Subcutaneous abdominal adipose tissue (tissue), 5 donors: ENCODE results near the gene ROR2.
"Not testable (repeated sequence)": the region's sequence is repeated elsewhere in the genome, so short reads cannot be mapped to it uniquely, and the experiment has no call there.

Experiments
- H3K27ac ChIP-seq: one replicate; pipeline ENCODE4 v1.7.0; 2013; ENCODE audit warnings: low read depth, mild to moderate bottlenecking, inconsistent platforms, low read length, moderate library complexity
- H3K27me3 ChIP-seq, 5 donors: one replicate each; pipeline ENCODE4 v1.7.0; 2013; ENCODE audit warnings: low read length in 5 of 5, inconsistent platforms in 1 of 5; ENCODE audit not compliant: control insufficient read depth in 5 of 5, insufficient read depth in 4 of 5
- H3K36me3 ChIP-seq, 5 donors: one replicate each; pipeline ENCODE4 v1.7.0; 2013; ENCODE audit warnings: low read length in 5 of 5; ENCODE audit not compliant: control insufficient read depth in 5 of 5, insufficient read depth in 5 of 5
- H3K4me1 ChIP-seq, 5 donors: one replicate each; pipeline ENCODE4 v1.7.0; 2013; ENCODE audit warnings: low read length in 5 of 5, mild to moderate bottlenecking in 3 of 5, moderate library complexity in 1 of 5; ENCODE audit not compliant: control insufficient read depth in 5 of 5, insufficient read depth in 5 of 5
- H3K4me3 ChIP-seq, 5 donors: one replicate each; pipeline ENCODE4 v1.7.0; 2013; ENCODE audit warnings: low read length in 5 of 5, low read depth in 1 of 5
- H3K9ac ChIP-seq, 5 donors: one replicate each; pipeline ENCODE4 v1.7.0; 2013; ENCODE audit warnings: low read length in 5 of 5, mild to moderate bottlenecking in 4 of 5, moderate library complexity in 3 of 5
- H3K9me3 ChIP-seq, 5 donors: one replicate each; pipeline ENCODE4 v1.7.0; 2013; ENCODE audit warnings: low read length in 5 of 5; ENCODE audit not compliant: control insufficient read depth in 5 of 5
- donor health status: healthy.
- donor health status: healthy.
- donor health status: healthy.
- donor health status: healthy.
- donor health status: healthy.

Gene ROR2

DNA sequence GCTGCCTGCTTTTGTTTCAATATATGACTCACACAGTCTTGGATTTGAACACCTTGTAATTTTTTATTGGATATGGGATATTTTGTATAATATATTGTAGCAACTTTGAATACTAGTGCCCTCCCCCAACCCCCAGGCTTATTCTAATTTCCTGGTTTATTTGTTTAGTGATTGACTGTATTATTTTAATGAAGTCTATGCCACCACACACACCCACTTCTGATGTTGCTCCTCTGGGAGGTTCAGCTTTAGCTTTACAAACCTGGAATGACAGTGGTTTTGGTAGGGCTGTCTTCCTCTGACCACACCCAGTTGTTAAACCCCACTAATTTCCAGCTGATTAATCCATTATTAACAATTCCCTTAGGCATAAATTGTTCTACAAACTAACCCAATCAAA, 320.3 kb downstream of the ROR2 start:
- no peaks in the 10 kb centered on the region for H3K36me3 ChIP-seq
- H3K9me3 ChIP-seq: peaks cover 0 to 6% (median 0%) of the 10 kb centered on the region in 5 donors

GRCh38 chr9:91628892-91629291, 321.1 kb downstream of the ROR2 start:
- no peak overlapping the region for H3K9ac ChIP-seq
- H3K9me3 ChIP-seq: peaks cover 0 to 6% (median 0%) of the 10 kb centered on the region in 5 donors
- no peaks in the 10 kb centered on the region for H3K36me3 ChIP-seq
- H3K4me3 ChIP-seq: no peak overlapping the region
- no peak overlapping the region for H3K27ac ChIP-seq
- no peaks in the 10 kb centered on the region for H3K4me1 ChIP-seq
- no peaks in the 10 kb centered on the region for H3K27me3 ChIP-seq

More for the DNA sequence above, 320.3 kb downstream of the ROR2 start:
- Histone ChIP-seq H3K27me3 (no peaks in the 10 kb centered on the region), H3K4me3 (no peak overlapping the region), H3K9ac (no peak overlapping the region), H3K4me1 (no peaks in the 10 kb centered on the region), H3K27ac (no peak overlapping the region)

GRCh38 chr9:91625331-91625730, 324.7 kb downstream of the ROR2 start:
- Histone ChIP-seq H3K4me1 (no peaks in the 10 kb centered on the region), H3K9me3 (peaks cover 0 to 6% (median 0%) of the 10 kb centered on the region in 5 donors), H3K36me3 (no peaks in the 10 kb centered on the region), H3K27me3 (no peaks in the 10 kb centered on the region), H3K4me3 (no peak overlapping the region), H3K9ac (no peak overlapping the region), H3K27ac (no peak overlapping the region)

- Histone ChIP-seq H3K9me3 (no peaks in the 10 kb centered on the region), H3K27ac (no peak overlapping the region), H3K27me3 (peaks cover 0 to 2% (median 0%) of the 10 kb centered on the region in 5 donors), H3K36me3 (no peaks in the 10 kb centered on the region), H3K4me3 (no peak overlapping the region), H3K4me1 (no peaks in the 10 kb centered on the region), H3K9ac (no peak overlapping the region)
Observed at GRCh38 chr9:91623004-91623403, 327.0 kb downstream of the ROR2 start.

GRCh38 chr9:91622121-91622520, 327.9 kb downstream of the ROR2 start:
- not testable (repeated sequence) for H3K4me3 ChIP-seq, H3K27me3 ChIP-seq, H3K9ac ChIP-seq, H3K9me3 ChIP-seq, H3K36me3 ChIP-seq, H3K27ac ChIP-seq, H3K4me1 ChIP-seq

- not testable (repeated sequence) for H3K4me1 ChIP-seq, H3K9ac ChIP-seq, H3K36me3 ChIP-seq, H3K27me3 ChIP-seq, H3K27ac ChIP-seq, H3K9me3 ChIP-seq, H3K4me3 ChIP-seq
Observed at GRCh38 chr9:91614044-91614443, 336.0 kb downstream of the ROR2 start.

DNA sequence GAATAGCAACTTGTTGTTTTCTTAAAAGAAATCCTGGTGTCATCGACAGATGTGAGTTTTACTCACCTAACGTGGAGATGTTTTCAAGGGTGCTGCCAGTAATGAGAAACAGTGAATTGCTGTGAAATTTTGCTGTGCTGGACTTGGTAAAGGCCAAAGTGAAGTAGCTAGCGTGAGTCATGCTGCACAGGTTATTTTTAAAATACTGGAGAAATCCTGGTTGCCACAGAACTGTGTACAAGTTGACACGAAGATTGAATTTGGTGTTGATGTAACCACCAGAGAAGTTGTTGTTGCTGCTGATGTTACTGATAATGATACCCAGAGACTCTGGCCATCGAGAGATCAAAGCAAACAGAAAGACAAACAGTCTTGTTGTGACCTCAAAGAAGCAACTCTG, 338.4 kb downstream of the ROR2 start:
- Histone ChIP-seq H3K27ac (no peak overlapping the region), H3K9me3 (no peaks in the 10 kb centered on the region), H3K9ac (no peak overlapping the region), H3K36me3 (no peaks in the 10 kb centered on the region), H3K4me3 (no peak overlapping the region), H3K4me1 (no peaks in the 10 kb centered on the region), H3K27me3 (no peaks in the 10 kb centered on the region)

DNA sequence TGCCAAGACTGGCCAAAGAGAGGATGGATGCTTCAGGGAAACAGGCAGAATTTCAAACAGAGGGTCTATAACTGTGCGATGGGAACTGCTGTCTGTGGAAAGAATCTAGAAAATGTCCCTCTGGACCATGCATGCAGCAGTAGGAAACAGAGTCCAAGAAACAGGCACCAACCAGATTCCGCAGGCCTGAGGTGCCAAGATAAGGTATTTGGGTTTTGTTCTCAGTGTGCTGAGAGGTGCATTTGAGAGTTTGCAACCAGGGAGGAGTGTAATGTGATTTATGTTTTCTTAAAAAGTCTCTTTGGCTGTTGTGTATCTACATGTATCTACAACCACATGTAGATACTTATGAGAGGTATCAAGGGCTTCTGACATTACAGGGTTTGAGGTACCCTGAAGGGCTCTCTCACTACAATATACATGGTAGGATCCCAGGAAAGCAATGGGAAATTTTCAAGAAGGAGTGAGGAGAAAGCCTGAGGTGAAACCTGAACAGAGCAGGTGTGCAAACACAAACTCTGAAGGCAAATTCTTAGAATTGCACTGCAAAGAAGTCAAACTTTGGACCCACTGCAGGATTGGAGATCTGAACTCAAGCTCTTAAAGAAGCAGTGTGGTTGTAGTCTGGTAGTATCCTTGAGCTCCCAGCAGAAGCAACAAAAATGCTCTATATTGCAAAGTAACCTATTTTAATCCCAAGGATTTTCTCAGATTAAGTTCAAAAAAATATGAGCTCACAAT, 343.6 kb downstream of the ROR2 start:
- Histone ChIP-seq H3K4me1 (no peaks in the 10 kb centered on the region), H3K9ac (no peak overlapping the region), H3K9me3 (no peaks in the 10 kb centered on the region), H3K36me3 (no peaks in the 10 kb centered on the region), H3K4me3 (no peak overlapping the region), H3K27me3 (peaks cover 0 to 5% (median 0%) of the 10 kb centered on the region in 5 donors), H3K27ac (no peak overlapping the region)

DNA sequence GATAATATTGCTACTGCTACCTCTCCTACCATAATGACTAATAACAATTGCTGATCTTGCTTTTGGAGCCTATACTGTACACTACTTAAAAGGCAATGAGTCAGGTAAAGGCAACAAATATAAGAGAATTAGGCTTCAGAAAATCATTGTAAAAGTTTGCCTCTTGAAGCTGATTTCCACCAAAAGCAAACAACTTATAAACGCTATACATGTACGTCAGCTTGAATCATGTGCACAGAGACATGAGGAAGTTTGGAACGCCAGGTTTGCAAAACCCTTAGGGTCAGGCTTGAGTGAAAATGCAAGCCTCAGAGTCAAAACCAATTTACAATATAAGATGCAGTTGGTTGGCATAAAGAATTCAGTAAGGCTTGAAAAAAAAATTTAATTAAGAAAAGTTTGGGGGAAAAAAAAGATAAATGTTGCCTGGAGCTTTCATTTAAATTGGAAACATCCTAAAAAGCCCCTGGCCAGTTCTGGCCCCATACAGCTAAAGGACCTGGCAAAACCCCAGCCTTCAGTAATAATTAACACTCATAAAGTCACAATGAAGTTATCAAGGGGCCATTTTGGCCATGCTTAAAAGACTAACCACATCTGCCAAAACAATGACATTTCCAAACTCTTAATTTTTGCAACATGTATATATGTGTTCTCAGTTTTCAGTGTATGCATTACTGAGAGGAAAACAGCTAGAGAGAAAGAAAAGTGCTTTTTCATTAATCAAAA, 345.4 kb downstream of the ROR2 start:
- Histone ChIP-seq H3K4me1 (no peaks in the 10 kb centered on the region), H3K9me3 (no peaks in the 10 kb centered on the region), H3K36me3 (no peaks in the 10 kb centered on the region), H3K4me3 (no peak overlapping the region), H3K27ac (no peak overlapping the region), H3K9ac (no peak overlapping the region), H3K27me3 (peaks cover 0 to 9% (median 0%) of the 10 kb centered on the region in 5 donors)

GRCh38 chr9:91603932-91604331, 346.1 kb downstream of the ROR2 start:
- H3K4me3 ChIP-seq: no peak overlapping the region
- H3K9me3 ChIP-seq: no peaks in the 10 kb centered on the region
- H3K9ac ChIP-seq: no peak overlapping the region
- H3K36me3 ChIP-seq: no peaks in the 10 kb centered on the region
- peaks cover 0 to 9% (median 0%) of the 10 kb centered on the region in 5 donors for H3K27me3 ChIP-seq
- H3K27ac ChIP-seq: no peak overlapping the region
- H3K4me1 ChIP-seq: no peaks in the 10 kb centered on the region
